Measurements from ENCODE around the gene TGFB1. TPM values are rescaled to one million over a fixed set of nuclear protein-coding genes. Genes with fewer than 3 reads are reported as not detected.
"Not testable (repeated sequence)": the region's sequence is repeated elsewhere in the genome, so short reads cannot be mapped to it uniquely, and the experiment has no call there.

Gene TGFB1
- total RNA-seq, 1 experiment from 2014 or later, result 10.4 TPM

GRCh38 chr19:41295499-41295898 lies 58.2 kb downstream of the TGFB1 start (continued):
- TF ChIP-seq FOXP4 (CRISPR knock-in tag; IDR thresholded peaks at IDR 0.05) (no peak), ZNF138 (CRISPR knock-in tag; conservative IDR thresholded peaks at IDR 0.05) (no peak), KAT7 (CRISPR knock-in tag; IDR thresholded peaks at IDR 0.05; ENCODE audit: borderline replicate concordance) (no peak), EMX1 (CRISPR knock-in tag; IDR thresholded peaks at IDR 0.05) (no peak), ZNF219 (CRISPR knock-in tag; IDR thresholded peaks at IDR 0.05; ENCODE audit: borderline replicate concordance) (no peak)

GRCh38 chr19:41294393-41294792 lies 59.3 kb downstream of the TGFB1 start:
- ChIA-PET POLR2A (no interaction called here), CTCF (interaction anchor here (1.3 to 2.9 kb wide), 2 partner anchors 14 kb away, joined by 4 to 10 read pairs; no protein-coding TSS in a partner anchor)
- H3K27ac Mint-ChIP-seq, result no peak overlapping the region
- peaks cover 91% of the 10 kb centered on the region for H3K36me3 Mint-ChIP-seq
- ATAC-seq, result no peak
- DNase-seq (ENCODE audit: low spot score), result no peak
- TF ChIP-seq NFATC4 (CRISPR knock-in tag; IDR thresholded peaks at IDR 0.05) (no peak), FOXK1 (CRISPR knock-in tag; IDR thresholded peaks at IDR 0.05) (no peak), ELF4 (CRISPR knock-in tag; IDR thresholded peaks at IDR 0.05; ENCODE audit: low read depth) (no peak), ZNF281 (CRISPR knock-in tag; IDR thresholded peaks at IDR 0.05) (no peak), NFE2L1 (CRISPR knock-in tag; IDR thresholded peaks at IDR 0.05) (no peak), SMAD3 (CRISPR knock-in tag; IDR thresholded peaks at IDR 0.05; ENCODE audit: borderline replicate concordance) (no peak), ATF2 (CRISPR knock-in tag; IDR thresholded peaks at IDR 0.05; ENCODE audit: borderline replicate concordance, low read depth) (no peak), PRDM15 (CRISPR knock-in tag; IDR thresholded peaks at IDR 0.05) (no peak), CREM (CRISPR knock-in tag; IDR thresholded peaks at IDR 0.05) (no peak), ZNF532 (CRISPR knock-in tag; IDR thresholded peaks at IDR 0.05; ENCODE audit: borderline replicate concordance) (no peak), CBFB (CRISPR knock-in tag; IDR thresholded peaks at IDR 0.05; ENCODE audit: low read depth) (no peak), ZNF512 (CRISPR knock-in tag; IDR thresholded peaks at IDR 0.05; ENCODE audit: borderline replicate concordance) (no peak), FOXP1 (CRISPR knock-in tag; IDR thresholded peaks at IDR 0.05; ENCODE audit: borderline replicate concordance) (no peak), ZNF138 (CRISPR knock-in tag; conservative IDR thresholded peaks at IDR 0.05) (no peak)
- H3K27me3 Mint-ChIP-seq (ENCODE audit: low read depth), result no peaks in the 10 kb centered on the region
- no peak overlapping the region for H3K4me3 Mint-ChIP-seq
- H3K9me3 Mint-ChIP-seq, result no peaks in the 10 kb centered on the region
- peaks cover 6% of the 10 kb centered on the region for H3K4me1 Mint-ChIP-seq

- CTCF ChIA-PET, result interaction anchor here (0.7 kb wide), 1 partner anchor 13 kb away, joined by 3 read pairs; no protein-coding TSS in a partner anchor
- Mint-ChIP-seq H3K4me1 (peaks cover 26% of the 10 kb centered on the region), H3K27ac (peak overlapping the region; percentile 65; the same call in 1 of the 2 replicates), H3K36me3 (peaks cover 83% of the 10 kb centered on the region)
- POLR2A ChIA-PET, result interaction anchor here (1.1 kb wide), 2 partner anchors 12 to 63 kb away, joined by 3 to 7 read pairs; no protein-coding TSS in a partner anchor
- not testable (repeated sequence) for DNase-seq (ENCODE audit: low spot score); ATAC-seq; H3K27me3 Mint-ChIP-seq (ENCODE audit: low read depth); H3K4me3 Mint-ChIP-seq; H3K9me3 Mint-ChIP-seq
Measured at GRCh38 chr19:41289814-41290213, 63.9 kb downstream of the TGFB1 start.
